Activated CD4-positive, CD25-positive, alpha-beta regulatory T cell (primary cell): ENCODE measurements around the gene PBX1.

ENCODE experiments used
- DNase-seq, 4 experiments: peaks; one replicate each; lab custom pipeline; 2025; lab: John Stamatoyannopoulos, UW

PBX1 gene

GRCh38 chr1:164668491-164669400, 109.8 kb downstream of the PBX1 start:
- no peak for DNase-seq

- no peak for DNase-seq
Measured at GRCh38 chr1:164670026-164670425, 111.0 kb downstream of the PBX1 start.

GRCh38 chr1:164670786-164671185, 111.8 kb downstream of the PBX1 start:
- DNase-seq = no peak

GRCh38 chr1:164671323-164671965, 112.5 kb downstream of the PBX1 start:
- no peak for DNase-seq

- no peak for DNase-seq
Measured at GRCh38 chr1:164671966-164672571, 113.1 kb downstream of the PBX1 start.

- no peak for DNase-seq
Measured at GRCh38 chr1:164672588-164672987, 113.6 kb downstream of the PBX1 start.

GRCh38 chr1:164673584-164674214, 114.7 kb downstream of the PBX1 start:
- DNase-seq = no peak

GRCh38 chr1:164675342-164675904, 116.4 kb downstream of the PBX1 start:
- DNase-seq = no peak

GRCh38 chr1:164678136-164678700, 119.2 kb downstream of the PBX1 start:
- DNase-seq = no peak

- DNase-seq = no peak
Measured at GRCh38 chr1:164682570-164682969, 123.6 kb downstream of the PBX1 start.

- no peak for DNase-seq
Measured at GRCh38 chr1:164683235-164683634, 124.3 kb downstream of the PBX1 start.

GRCh38 chr1:164685266-164686035, 126.5 kb downstream of the PBX1 start:
- no peak for DNase-seq

GRCh38 chr1:164687777-164688176, 128.8 kb downstream of the PBX1 start:
- DNase-seq = no peak

- no peak for DNase-seq
Measured at GRCh38 chr1:164688791-164689190, 129.8 kb downstream of the PBX1 start.

GRCh38 chr1:164689672-164690511, 130.9 kb downstream of the PBX1 start:
- no peak for DNase-seq

- no peak for DNase-seq
Measured at GRCh38 chr1:164692420-164692819, 133.4 kb downstream of the PBX1 start.

GRCh38 chr1:164693564-164694359, 134.8 kb downstream of the PBX1 start:
- no peak for DNase-seq

- DNase-seq = no peak
Measured at GRCh38 chr1:164694505-164694904, 135.5 kb downstream of the PBX1 start.

GRCh38 chr1:164695956-164696665, 137.1 kb downstream of the PBX1 start:
- no peak for DNase-seq
